Spleen (tissue), 7 donors: Measurements from ENCODE around the gene DNAJB4.

Source experiments
- CTCF ChIP-seq, 11 experiments: fragments of 200-600 bp in 7 of 11; fragments of 450-650 bp in 4 of 11; sonication (generic) in 4 of 11; IDR thresholded peaks in 8 of 11; conservative IDR thresholded peaks in 3 of 11; 1 replicate in 7 of 11; 2 replicates in 4 of 11; pipeline versions ENCODE4 v1.4.0 to v1.8.0; 2016 to 2021; ENCODE audit warnings: antibody characterized with exemption in 11 of 11, inconsistent platforms in 4 of 11, mild to moderate bottlenecking in 1 of 11
- POLR2A ChIP-seq, 3 donors: fragments of 450-650 bp; IDR thresholded peaks; one replicate each; pipeline ENCODE4 v1.5.1; 2017; ENCODE audit warnings: antibody characterized with exemption in 3 of 3, mild to moderate bottlenecking in 1 of 3
- donor health status: DM: no; HTN: no; CAD: no; lungs with moderate emphysema.
- donor health status: DM: no; HTN: no; CAD: no.
- donor health status: DM: no; HTN: no; CAD: no.

GRCh38 chr1:78047106-78047505 is 42.4 kb downstream of the DNAJB4 start:
- TF ChIP-seq CTCF (IDR thresholded peaks at IDR 0.05 in 8 of 11, conservative IDR thresholded peaks at IDR 0.05 in 3 of 11) (no peak), POLR2A (IDR thresholded peaks at IDR 0.05) (no peak)
